Activated T-helper 1 cell treated with Interleukin-2 at 50 U/mL for 16 hours (primary cell): Measurements from ENCODE around the gene PRDM15.
"Not testable (repeated sequence)": the region's sequence is repeated elsewhere in the genome, so short reads cannot be mapped to it uniquely, and the experiment has no call there.

Experiments used
- DNase-seq: peaks from one replicate; pipeline ENCODE4 v3.0.0-alpha.2; 2020; ENCODE audit warnings: low read depth

PRDM15 gene

DNA sequence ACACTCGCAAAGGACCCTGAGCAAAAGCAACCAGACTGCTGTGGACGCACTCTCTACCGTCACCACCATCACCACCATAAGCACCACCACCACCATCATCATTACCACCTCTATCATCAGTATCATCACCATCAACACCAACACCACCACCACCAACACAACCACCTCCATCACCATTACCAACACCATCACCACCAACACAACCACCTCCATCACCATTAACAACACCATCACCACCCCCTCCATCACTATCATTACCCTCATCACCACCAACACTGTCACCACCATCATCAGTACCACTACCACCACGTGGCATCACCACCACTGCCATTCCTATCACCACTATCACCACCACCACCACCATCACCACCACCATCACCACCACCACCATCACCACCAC lies 73.5 kb downstream of the PRDM15 start:
- DNase-seq = no peak

DNA sequence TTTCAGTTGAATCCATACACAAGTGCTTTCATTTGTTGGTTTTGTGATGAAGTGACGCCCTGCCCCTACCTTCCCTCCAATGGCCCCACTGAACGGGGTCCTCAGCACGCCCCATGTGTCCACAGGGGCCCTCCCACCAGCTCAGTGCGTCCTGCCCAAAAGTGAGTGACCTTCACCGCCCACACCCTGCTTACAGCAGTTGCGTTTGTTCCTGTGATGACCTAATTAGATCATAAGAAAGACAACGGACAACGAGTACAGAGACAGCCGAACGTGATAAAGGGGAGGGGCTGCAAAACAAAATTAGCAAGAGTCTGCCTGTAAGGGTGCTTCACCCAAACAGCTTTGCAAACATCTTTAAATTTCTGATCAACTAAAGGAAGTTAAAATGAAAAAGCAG lies 74.1 kb downstream of the PRDM15 start:
- no peak for DNase-seq

DNA sequence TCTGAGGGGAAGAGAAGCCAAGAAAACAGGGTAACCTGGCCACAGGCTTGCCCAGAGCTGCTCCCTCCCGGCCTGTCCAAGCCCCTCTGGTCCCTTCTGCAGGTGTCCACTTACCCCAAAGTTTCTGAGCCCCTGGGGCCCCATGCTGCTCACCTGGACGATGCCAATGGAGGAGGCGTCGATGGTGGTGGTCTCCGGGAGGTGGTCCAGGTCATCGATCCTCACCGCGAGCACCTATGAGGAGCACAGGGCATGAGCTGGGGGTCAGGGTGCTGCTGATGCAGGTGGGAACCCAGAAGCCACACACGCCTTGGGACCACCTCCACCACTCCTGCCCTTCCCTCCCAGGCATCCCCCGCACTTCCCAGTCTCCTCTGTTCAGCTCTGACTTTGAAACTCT lies 74.8 kb downstream of the PRDM15 start:
- no peak for DNase-seq

DNA sequence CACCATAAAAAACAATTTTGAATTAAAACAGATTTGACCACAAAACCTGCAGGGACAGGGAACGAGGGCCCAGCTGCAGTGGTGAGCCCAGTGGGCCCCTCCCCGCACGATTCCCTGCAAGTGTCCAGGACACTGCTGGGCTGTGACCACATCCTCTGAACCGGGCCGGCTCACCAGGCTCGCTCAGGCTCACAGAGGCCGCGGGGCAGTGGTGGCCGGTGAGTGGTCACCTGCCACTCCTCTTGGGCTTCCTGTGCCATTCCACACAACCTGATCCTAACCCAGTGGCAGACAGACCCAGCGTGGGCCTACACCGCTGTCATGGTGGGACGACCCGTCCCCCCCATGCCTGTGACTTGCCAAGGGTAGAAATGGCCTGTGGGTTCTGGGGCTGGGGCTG lies 75.8 kb downstream of the PRDM15 start:
- no peak for DNase-seq

DNA sequence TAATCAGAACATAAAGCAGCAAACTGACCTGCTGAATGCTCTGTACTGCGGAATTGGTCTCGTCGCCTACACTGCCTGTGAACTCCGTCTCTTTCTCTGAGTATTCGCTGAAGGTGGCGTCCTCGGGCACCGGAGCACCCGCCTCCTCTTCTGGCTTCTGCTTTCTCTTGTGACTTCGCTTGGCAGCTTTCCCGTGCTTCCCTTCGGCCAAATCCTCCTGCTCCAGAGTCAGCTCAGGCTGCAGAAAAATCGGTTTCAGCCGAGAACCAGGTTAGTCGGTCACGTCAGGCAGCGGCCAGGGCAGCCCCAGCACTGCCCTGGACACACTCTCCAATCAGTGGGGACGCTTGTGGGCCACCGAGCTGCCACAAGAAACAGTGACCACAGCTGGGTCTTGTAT lies 76.5 kb downstream of the PRDM15 start:
- no peak for DNase-seq

DNA sequence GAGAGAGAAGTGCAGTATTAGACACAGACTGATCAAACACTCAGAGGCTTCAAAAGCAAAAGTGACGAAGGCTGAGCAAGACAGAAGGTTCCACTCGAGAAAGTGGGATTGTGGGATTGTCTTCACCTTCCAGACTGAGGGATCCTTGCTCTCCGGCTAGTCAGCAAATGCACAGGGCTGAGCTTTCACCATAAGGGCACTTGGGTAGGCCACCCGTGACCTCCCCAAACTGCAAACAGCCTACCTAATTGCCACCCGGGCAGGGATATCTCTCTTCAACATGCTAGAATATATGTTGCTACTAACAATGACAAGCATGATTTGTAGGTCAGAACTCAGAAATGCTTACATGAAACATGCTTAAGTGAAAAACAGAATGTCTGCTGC lies 77.0 kb downstream of the PRDM15 start:
- no peak for DNase-seq

DNA sequence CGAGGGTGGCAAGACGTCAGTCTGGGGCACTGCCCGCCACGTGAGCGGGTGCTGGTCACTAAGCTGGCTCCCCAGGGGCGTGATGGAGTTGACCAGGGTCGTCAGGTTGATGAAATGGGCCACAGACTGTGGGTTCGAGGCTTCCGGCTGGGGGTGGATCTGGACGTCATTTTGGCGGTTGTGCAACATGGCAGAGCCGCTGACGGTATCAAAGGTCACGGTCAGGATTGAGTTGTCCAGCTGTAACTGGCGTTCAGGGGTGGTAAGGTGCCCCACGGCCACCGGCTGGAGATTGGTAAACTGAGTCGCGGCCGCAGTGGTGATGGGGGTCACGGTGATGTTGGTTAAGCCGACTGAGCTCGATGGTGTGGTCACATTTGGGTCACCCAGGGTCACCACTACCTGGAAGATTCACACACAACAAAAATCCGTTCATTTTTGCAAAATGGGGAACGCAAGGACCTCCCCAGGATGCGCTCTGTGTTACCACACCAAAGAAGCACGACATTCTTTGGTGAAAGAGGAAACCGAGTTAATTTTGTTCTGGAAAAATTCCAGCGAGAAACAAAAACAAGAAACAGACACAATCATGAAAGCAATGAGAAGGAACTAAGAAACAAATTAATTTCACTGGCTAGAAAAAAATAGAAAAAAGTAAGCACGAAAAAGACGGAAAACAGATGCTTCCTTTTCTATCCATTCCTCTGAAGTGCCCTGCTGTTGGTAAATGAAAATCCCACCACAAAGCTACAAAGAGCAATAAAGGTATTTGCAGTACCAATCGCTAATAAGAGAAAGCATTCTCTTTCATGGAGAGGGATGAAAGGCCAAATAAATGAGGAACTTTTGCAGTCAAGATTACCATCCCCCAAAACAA lies 77.6 kb downstream of the PRDM15 start:
- no peak for DNase-seq

DNA sequence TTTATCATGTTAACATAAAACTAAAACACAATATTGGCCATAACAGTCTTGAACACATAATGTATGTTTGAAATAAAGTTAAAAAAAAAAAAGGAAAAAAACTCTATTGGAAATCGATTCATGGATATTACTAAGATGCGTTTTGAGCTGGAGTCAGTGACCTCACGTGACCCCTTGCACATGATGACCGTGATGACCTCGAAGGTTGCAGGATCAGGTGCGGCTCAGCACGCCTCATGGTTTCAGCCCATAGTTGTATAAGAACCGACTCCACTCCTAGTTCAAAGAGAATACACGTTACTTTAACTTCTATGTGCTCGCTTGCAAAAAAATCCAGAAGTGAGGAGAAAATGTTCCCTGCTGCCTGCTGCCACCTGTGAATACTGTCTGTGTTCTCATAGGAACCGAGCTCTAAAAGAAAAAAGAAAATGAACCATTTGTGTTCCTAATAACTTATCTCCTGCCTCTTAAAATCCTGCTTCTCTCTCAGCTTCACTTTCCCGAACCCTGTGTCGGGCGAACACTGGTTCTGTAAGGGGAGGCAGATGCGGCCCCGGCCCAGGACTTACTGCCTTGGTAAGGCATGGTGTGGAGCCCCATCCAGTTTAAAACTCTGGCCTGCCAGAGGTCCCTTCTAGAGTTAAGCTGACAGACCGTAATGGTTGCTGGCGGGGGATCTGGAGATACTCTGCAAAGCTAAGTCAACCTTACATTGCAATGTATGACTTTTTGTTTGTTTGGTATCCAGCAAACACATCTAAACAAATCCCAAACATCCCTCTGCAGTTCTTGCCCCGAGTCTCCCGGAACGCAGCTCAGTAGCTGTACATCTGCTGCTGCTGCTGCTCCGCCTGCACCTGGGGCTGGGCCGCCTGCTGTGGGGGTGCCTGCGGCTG lies 78.5 kb downstream of the PRDM15 start:
- DNase-seq = no peak

DNA sequence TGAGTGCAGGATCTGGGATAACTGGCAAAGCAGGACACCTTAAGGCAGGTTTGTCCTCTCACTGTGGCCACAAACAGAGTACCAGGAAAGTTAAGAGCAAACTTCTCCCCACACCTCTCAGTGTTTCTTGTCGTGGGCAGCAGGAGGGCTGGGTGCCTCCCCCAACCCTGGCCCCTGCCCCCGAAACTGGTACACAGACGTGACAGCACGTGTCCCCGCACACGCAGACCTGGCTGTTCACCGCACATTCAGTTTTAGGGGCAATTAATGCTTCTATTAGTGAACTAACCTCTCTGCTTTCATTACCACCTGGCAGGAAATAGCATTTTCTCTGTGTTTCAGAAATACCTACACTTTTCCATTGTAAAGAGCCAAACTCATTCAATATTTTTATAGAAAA lies 79.4 kb downstream of the PRDM15 start:
- no peak for DNase-seq

DNA sequence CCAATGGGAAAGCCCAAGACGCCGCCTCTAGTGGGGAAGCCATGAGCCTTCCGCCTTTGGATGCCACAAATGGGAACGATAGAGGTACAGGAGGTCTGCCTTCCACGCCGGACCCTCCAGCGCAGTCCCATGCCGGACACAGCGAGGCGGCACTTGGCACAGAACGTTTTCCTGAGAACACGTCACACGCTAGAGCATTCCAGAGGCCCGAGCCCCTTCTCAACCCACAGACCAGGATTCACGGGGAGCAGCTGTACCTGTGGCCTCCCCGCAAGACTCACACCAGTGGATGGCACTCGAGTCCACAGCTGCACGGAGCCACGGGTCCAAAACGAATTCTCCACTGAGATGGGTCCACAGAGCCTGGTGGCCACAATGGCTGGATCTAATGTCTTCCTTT lies 80.8 kb downstream of the PRDM15 start:
- DNase-seq = no peak

DNA sequence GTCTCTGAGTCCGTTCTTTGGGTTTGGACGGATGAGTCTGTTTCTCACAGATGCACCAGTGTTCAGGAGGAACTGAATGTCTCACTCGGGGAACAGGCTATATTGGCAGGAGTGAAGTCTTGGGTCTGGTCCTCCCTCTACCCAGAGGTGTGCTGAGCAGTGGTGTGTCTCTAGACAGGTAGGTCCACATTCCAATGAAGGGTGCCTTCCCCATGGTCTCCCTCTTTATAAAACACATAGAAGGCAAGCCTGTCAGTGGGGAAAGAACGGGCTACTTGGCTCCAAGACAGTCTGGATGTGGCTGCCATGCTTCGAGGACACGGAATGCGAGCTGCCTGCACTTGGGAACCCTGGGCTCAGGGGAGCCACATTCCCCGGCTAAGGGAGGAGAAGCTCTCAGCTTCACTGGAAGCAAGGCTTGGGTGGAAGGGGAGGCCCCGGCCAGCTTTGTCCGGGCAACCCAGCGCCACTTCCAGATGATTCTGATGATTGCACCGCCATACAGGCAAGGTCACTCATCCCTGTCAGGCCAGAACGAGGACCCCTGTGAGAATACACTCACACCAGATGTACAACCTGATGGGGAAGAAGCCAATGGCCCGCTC lies 82.6 kb downstream of the PRDM15 start:
- no peak for DNase-seq

DNA sequence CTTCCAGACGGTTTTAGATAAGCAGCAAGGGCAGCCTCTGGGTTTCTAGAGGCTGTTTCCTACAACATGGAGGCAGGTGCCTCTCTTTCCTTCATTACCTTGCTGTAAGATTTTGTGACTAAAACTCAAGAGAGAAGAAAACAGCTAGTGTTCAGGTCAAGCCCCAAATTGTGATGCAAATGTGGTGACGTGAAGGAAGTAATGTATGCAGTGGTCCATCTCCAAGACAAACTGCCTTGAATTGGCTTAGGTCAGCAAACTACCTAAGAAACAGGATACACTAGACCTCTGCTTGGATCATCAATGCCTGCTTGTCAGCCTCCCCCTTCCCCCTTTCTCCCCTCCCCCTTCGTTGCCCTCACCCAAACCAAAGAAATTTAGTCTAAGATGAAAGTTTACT lies 83.4 kb downstream of the PRDM15 start:
- DNase-seq = no peak

DNA sequence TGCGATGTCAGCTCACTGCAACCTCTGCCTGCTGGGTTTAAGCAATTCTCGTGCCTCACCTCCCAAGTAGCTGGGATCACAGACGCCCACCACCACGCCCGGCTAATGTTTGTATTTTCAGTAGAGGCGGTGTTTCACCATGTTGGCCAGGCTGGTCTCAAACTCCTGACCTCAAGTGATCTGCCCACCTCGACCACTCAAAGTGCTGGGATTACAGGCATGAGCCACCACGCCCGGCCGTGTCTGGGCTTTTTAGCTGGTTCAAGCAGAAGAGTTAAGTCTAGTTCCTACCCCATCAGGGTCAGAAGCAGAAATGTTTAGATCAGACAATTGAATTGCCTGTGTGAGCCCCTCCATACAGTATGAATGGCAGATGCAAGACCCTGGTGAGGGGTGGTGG lies 84.5 kb downstream of the PRDM15 start:
- no peak for DNase-seq

DNA sequence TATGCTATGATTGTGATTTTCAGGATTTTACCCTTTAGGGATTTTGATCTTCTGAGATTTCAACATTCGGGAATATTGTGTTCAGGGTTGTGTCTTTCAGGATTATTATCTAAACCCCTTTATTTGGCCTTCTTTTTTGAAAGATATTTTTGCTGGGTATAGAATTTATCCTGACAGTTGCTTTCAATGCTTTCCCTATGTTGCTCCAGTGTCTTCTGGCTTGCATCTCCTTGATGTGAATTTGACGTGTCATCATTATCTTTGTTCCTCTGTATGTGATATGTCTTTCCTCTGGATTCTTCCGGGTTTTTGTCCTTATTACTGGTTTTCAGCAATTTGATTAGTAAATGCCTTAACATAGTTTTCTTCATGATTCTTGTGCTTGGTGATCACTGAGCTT lies 86.4 kb downstream of the PRDM15 start:
- no peak for DNase-seq

DNA sequence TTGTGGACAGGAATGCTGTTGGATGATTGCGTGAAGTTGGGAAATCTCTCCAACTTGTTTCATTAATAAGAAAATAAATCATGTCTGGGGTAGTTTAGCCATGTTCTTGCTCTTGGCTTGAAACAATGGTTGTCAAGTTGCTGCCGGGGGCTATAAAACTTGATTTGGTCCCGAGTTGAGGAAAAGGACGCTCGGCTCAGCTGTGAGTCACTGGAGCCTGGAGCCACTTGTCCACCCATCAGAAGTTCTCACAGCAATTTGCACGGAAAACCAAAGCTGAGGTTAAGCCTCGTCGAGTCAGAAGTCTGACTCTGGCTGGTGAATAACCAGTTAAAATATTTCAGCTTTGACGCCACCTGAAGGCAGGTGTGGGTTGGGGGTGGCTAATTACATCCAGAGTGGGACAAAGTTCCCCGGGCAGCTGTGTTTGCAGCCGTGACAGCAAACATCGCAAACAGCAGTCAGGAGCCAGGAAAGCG lies 92.6 kb downstream of the PRDM15 start:
- DNase-seq = no peak

DNA sequence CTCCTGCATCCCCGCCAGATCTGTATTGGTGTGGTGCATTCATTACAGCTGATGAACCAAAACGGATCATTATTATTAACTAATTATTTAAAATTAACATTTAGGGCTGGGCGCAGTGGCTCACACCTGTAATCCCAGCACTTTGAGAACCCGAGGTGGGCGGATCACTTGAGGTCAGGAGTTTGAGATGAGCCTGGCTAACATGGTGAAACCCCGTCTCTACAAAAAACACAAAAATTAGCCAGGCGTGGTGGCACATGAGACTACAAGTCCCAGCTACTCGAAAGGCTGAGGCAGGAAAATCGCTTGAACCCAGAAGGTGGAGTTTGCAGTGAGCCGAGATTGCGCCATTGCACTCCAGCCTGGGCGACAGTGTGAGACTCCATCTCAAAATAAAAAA lies 93.9 kb downstream of the PRDM15 start:
- DNase-seq = not testable (repeated sequence)

DNA sequence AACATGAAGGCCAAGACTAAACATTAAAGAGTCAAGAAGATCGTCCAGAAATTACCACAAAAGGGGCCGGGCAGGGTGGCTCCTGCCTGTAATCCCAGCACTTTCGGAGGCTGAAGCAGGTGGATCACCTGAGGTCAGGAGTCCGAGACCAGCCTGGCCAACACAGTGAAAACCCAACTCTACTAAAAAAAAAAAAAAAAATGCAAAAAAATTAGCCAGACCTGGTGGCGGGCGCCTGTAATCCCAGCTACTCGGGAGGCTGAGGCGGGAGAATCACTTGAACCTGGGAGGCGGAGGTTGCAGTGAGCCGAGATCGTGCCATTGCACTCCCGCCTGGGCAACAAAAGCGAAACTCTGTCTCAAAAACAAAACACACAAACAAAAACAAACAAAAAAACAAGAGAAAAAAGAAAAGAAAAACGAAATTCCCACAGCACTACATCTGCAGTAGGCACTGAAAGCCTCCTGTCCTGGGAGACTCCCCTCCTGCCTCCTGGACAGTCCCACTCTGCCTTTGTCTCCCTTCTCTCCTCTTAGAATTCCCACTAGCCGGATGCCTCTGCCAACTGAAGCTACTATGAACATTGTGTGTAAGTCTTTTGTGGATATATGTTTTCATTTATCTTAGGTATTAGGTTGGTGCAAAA lies 94.6 kb downstream of the PRDM15 start:
- DNase-seq = no peak

DNA sequence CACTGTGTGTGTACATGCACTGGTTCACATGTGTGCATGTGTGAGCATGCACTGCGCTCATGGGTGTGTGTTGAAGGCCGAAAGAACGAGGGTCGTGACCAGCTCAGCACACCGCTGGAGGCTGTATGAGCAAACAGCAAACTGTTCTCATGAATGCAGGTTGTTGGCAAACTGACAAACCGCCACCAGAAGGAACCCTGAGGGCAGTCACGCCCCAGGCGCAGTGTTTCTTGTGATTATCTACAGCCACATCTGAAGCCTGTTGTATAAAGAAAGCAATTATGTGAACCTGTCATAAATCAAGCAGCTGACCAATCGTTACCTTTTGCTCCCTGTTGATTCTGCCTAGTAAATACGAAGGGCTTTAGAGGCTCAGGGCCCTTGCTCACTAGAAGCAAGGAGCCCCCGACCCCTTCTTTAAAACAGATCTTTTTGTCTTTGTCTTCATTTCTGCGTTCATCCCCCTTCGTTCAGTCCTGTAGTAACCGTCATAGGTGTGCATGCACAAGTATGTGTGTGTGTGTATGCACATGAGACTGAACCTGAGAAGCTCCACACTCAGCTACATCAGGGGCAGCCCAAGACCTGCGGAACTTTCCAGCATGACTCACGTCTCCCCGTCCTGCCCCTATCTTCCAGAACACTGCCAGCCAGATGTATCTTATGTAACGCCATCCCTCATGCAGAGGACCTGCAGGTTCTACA lies 95.5 kb downstream of the PRDM15 start:
- DNase-seq = no peak

DNA sequence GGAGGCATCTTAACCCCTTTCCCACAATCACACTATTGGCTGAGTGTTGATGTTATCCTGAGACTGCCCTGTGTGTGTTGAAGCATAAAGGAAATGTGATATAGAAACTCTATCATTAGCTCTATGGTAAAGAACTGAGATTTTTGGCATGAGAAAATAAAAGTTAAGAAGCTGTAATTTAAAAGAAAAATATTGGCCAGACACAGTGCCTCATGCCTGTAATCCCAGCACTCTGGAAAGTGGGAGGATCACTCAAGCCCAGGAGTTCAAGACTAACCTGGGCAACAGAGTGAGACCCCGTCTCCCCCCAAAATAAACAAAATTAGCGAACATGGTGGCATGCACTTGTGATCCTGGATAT lies 98.1 kb downstream of the PRDM15 start:
- no peak for DNase-seq

DNA sequence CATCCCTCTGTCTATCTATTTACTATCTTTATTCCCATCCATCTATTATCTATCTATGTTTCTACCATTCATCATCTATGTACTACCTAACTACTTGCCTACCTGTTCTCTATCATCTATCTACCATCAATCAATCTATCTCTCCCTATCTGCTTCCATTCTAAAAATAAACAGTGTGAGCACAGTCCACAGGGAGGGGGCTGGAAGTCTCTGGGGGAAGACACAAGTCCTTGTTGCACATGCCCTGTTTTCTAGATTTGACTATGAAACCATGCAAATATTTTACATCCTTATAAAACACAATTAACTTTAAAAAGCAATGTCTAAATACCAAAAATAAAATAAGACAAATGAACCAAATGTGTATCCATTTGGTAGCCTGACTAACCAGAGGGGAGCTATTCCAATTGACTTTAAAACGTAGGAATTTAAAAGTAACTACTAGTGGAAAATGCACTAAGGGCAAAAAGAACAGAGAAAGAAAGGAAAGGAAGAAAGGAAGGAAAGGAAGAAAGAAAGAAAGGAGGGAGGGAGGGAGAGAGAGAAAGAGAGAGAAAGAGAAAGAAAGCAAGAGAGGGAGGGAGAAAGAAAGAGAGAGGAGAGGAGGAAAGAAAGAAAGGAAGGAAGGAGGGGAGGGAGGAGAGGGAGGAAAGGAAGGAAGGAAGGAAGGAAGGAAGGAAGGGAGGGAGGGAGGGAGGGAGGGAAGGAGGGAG lies 98.7 kb downstream of the PRDM15 start:
- no peak for DNase-seq

DNA sequence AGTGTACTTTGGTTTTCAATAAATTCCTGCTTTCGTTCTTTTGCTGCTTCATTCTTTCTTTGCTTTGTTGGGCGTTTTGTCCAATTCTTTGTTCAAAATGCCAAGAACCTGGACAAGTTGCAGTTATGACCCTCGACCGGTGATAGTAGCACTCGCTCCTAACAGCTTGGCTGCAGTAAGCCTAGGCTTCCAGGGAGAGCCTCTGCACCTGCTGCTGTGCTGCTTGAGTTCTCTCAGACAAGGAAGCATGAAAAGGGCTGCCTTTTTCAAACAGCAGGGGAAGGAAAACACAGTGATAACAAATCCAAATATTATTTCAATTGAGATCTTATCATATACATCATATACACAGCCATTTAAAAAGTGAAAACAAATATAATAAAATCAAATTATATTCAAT lies 99.5 kb downstream of the PRDM15 start:
- DNase-seq = no peak
